ENCODE results near the gene PAH.

PAH gene

DNA sequence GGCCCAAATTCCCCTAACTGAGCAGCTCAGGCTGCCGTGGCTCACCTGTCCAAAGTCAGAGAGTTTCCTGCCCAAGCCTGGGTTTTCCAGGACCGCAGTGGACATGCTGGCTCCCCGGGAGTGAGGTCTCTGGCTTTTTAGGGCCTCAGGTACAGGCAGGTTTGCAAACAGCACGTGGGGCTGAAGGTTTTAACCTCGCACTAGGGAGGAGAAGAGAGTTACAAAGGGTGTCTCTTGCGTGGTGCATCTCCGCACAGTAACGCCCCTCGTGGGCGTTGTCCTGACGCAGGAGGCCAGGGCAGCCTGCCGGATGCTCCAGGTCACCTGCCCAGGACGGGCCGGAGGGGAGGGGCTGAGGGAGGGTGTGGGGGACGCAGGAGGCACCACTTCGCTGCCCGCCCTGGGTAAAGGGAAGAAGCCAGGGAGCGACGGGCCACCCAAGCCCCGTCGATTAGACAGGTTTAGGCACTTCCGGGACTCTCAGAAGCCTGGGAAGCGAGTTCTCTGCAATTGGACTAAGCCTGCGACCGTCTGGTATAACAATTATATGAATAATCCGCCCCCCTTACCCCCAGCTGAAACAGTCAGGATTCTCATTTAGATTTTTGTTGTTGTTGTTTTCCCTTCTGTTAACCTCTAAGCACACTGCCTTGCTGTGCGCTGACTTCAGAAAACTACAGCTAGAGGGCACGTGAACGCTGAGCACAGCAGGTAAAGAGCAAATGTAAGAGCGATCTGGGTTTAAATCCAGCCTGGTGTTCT lies at the start of gene PAH:
Gene PAH, minus strand, starts transcription at position 219 of the 762 bp plus-strand sequence. Its CDS starts 114 bp downstream, at position 105.
- DNase-seq = no peak

DNA sequence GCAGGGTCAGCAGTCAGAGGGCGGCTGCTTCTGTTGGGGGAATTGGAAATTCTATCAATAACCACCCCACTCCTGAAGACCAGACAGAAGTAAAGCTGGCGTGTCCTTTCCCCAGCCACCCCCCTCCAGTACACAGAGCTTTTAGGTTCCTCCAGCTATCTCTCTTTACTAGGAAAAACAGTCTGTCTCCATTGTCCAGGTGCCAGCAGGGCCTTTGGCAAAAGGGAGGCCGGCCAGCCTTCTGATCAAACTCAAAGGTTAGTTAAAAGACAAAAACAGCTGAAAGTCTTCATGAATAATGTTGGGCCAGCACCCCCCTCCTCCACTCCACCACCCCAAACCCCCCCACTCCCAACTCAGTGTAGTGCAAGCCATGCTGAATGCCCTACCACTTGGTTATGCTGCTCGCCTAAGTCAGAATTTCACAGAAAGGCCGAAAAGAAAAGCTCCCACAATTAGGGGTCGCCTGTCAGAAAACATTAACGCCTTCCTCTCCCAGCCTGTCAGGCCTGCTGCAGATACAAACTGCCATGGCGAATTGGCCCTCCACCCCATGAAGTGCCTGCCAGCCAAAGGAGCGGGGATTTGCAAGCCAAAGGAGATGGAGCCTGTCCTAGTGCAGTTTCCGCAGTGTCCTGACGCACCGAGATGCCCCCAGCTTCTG lies 49.3 kb upstream of the PAH start:
- no peak for DNase-seq

- DNase-seq = no peak
Observed at GRCh38 chr12:102965281-102966155, 48.5 kb upstream of the PAH start.

DNA sequence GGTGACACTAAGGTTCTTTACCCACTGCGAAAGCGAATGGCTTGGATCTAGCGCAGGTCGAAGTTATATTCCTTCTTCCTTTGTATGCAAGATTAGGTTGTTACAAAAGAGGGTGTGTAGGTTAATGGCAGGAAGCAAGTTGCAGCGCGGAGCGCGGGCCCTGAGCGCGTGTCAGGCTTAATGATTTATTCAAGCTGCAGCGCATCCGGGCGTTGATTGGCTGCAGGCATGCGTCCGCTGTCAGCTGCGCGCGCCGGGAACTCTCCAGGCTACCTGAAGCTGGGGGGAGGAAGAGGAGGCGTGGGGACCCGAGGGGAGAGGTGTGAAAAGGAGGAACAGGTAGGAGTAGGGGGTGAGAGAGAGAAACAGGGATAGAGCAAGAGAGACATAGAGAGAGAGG lies 47.8 kb upstream of the PAH start:
- DNase-seq = no peak

- DNase-seq = no peak
Observed at GRCh38 chr12:102963796-102964195, 46.8 kb upstream of the PAH start.

DNA sequence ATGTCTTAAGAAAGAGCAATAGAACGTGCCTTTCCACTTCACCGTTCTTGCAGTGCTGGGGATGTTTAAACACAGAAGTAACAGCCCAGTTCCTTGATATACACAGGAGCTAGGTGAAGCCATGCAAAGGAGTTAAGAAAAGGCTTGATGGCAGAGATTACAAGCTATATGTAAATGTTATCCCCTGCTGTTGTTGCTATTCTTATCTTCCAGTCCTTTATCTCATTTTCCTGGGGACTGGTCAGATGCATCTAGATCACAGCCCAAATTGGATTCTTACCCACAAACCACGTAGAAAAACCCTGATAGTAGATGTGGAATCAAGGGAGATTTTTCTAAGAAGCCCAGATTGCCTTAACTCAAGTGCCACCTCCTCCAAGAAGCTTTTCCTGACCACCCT lies 45.9 kb upstream of the PAH start:
- no peak for DNase-seq

- DNase-seq = no peak
Observed at GRCh38 chr12:102962532-102962931, 45.5 kb upstream of the PAH start.

- DNase-seq = no peak
Observed at GRCh38 chr12:102961466-102961855, 44.4 kb upstream of the PAH start.

DNA sequence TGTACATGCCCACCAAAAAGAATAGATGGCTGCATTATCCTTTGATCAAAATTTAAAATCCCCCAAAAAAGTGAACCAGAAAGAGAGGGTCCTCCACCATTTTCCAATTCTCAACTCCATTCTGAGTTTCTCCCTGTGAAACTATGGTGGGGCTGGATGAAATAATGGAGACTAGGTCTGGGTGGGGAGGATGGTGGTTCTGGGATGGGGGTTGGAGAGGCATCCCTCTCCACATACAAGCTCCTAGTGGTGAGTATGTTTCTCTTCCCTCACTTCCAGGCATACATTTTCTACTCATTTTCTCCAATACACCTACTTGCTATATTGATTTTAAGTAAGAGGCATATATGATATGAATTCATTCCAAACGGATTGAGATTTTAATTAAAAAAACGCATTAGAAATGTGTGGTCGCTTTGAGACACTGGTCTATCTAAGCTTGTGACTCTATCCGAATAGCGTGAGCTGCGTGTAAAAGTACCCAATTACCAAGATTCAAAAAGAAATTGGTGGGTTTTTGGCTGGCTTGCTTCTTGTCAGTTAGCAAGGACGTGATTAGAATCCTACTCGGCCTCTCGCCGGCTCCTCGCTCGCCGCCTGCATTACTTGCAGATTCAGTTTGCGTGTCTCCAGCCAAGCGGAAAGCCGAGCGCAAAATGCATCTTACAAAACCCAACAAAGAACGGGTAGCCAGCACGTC lies 43.9 kb upstream of the PAH start:
- DNase-seq = no peak

GRCh38 chr12:102959391-102959790 lies 42.3 kb upstream of the PAH start:
- no peak for DNase-seq

- no peak for DNase-seq
Observed at GRCh38 chr12:102958830-102959176, 41.8 kb upstream of the PAH start.

- peak; percentile 21 for DNase-seq
Observed at GRCh38 chr12:102958073-102958829, 41.2 kb upstream of the PAH start.

DNA sequence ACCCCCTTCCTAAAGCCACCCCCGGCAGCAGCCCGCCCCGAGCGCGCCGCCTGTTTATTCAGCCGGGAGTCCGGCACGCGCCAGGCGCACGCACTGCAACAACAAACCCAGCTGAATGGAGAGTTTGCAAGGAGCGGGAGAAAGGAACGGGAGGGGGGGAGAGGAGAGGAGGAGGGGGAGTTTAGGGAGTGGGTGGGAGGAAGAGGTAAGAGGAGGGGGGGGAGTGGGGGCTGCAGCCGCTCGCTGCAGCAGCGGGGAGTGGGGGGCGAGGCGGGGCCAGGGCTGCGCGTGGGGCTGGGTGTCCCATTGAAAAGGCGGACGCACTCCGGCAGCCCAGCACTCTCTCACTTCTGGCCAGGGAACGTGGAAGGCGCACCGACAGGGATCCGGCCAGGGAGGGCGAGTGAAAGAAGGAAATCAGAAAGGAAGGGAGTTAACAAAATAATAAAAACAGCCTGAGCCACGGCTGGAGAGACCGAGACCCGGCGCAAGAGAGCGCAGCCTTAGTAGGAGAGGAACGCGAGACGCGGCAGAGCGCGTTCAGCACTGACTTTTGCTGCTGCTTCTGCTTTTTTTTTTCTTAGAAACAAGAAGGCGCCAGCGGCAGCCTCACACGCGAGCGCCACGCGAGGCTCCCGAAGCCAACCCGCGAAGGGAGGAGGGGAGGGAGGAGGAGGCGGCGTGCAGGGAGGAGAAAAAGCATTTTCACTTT lies 40.5 kb upstream of the PAH start, which contains the start of gene ASCL1:
Gene ASCL1, plus strand, starts transcription at position 336 of the 712 bp plus-strand sequence. CDS start 571 bp downstream, outside the sequence.
- DNase-seq = peak; percentile 1

- DNase-seq = no peak
Observed at GRCh38 chr12:102956738-102957327, 39.8 kb upstream of the PAH start.

DNA sequence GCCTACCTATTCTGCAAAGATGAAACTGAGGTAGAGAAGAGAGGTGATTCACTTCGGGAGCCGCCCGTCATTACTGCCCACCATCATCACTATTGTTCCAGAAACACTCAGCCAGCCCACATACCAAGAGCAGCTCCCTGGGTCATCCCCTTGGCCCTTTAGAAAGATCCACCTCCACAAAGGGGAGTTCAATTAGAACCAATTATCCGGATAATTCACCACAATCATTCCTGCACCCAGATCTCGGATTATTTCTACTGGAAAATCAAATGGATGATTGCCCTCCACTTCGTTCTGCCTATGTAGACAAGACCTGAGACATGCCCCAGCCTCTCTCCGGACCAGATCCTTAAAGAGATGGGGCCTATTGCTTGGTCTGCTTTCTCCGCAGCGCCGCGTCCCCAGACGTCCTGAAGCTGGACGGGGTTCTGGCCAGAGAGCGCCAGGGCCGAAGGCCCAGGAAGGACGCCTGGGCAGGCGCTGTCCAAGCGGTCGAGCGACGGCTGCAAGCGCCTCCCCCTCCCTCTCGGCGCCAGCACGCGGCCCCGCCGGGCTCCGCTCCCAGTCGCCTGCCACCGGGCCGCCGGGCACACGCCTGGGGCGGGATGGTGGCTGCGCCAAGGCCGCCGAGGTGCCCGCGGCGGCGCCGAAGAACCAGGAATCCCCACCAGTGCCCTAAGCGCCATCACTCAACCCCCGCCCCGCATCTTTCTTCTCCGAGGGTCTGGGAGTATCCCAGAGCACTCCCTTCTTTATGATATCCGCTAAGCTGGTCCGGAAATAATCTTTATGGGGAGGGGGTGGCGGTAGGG lies 39.1 kb upstream of the PAH start:
- DNase-seq = no peak

GRCh38 chr12:102954134-102954533 lies 37.1 kb upstream of the PAH start:
- no peak for DNase-seq

DNA sequence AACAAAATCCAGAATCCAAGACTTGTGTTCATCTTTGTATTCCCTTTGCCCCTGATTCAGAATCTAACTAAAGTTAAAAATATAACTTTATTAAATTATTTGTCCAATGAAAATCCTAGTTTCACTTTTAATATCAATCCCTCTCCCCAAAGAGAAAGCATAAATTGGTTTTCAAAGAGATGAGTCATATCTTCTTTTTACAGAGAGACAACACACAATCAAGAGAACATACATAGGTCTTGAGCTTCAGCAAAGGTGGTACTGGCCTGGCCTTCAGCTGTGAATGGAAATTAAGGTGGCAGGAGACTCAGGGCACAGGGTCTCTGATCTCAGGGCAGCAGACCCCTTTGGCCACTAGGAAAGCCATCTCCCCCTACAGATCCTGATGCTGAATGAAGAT lies 36.2 kb upstream of the PAH start:
- DNase-seq = no peak

GRCh38 chr12:102951841-102952240 lies 34.8 kb upstream of the PAH start:
- no peak for DNase-seq

DNA sequence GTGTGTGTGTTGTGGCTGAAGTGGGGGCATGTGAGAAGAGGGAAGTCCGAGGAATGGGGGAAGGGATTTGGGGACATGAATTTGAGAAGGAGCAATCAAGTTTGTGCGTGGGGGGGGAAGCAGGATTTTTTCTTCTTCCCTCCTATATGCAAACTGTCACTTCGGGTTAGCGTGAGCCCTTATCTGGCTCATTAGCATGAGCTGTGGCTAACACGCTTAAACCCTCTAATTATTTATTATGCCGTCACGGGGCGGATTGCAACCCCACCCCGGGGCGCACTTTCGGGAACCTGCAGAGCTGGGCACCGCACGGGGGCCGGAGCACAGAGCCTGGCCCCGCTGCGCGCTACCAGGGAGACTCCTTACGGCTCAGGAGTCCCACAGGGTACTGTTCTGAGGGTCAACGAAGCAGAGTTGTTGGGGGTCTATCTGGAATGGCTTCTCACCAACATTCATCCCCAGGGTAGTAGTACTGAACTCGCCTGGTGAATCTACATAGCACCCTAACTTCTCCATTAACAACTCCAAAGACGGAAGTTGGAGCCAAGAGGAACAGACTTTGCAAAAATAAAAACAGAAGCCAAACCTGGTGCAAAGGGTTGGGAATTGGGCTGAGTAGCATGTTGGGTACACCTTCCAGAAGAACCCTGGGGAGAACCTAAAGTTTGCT lies 34.0 kb upstream of the PAH start:
- DNase-seq = no peak

All from DMS 273 treated with DMSO at 0.1 percent for 48 hours (cell line).